HG03439 (cell line): Measurements from ENCODE around the gene NELFA.

Experiments used
- ATAC-seq: cut with Tn5 transposase; IDR thresholded peaks from one replicate; pipeline ENCODE4 v1.9.1; 2021; ENCODE audit warnings: mild to moderate bottlenecking, moderate library complexity; ENCODE audit not compliant: unreplicated experiment

NELFA gene

GRCh38 chr4:2008921-2009650, at the start of gene NELFA:
NELFA (minus strand) TSS chr4:2008974; CDS start chr4:2008959, 15 bp downstream.
- peak; percentile 87 for ATAC-seq

GRCh38 chr4:2057382-2058065, 48.8 kb upstream of the NELFA start:
- ATAC-seq = no peak

GRCh38 chr4:2054217-2054616, 45.4 kb upstream of the NELFA start:
- ATAC-seq = no peak

- no peak for ATAC-seq
Observed at GRCh38 chr4:2051086-2051485, 42.3 kb upstream of the NELFA start.

GRCh38 chr4:2049811-2050210, 41.0 kb upstream of the NELFA start:
- no peak for ATAC-seq

GRCh38 chr4:2049381-2049780, 40.6 kb upstream of the NELFA start:
- no peak for ATAC-seq

- no peak for ATAC-seq
Observed at GRCh38 chr4:2048831-2049230, 40.1 kb upstream of the NELFA start.

- no peak for ATAC-seq
Observed at GRCh38 chr4:2047781-2048581, 39.2 kb upstream of the NELFA start.

GRCh38 chr4:2047031-2047660, 38.4 kb upstream of the NELFA start:
- no peak for ATAC-seq

- ATAC-seq = no peak
Observed at GRCh38 chr4:2046031-2046961, 37.5 kb upstream of the NELFA start.

- no peak for ATAC-seq
Observed at GRCh38 chr4:2045518-2045951, 36.8 kb upstream of the NELFA start.

- ATAC-seq = no peak
Observed at GRCh38 chr4:2044542-2045517, 36.1 kb upstream of the NELFA start.

GRCh38 chr4:2044119-2044485, 35.3 kb upstream of the NELFA start:
- no peak for ATAC-seq

GRCh38 chr4:2043396-2044118, 34.8 kb upstream of the NELFA start:
- no peak for ATAC-seq

- ATAC-seq = no peak
Observed at GRCh38 chr4:2042947-2043395, 34.2 kb upstream of the NELFA start.

- ATAC-seq = peak; percentile 28
Observed at GRCh38 chr4:2042204-2042946, 33.6 kb upstream of the NELFA start.
